Transverse colon (tissue), 4 donors: ENCODE data around the gene MYO7A.

Experiments
- CTCF ChIP-seq, 5 experiments: fragments of 200-600 bp in 3 of 5; fragments of 450-650 bp in 2 of 5; sonication (generic) in 3 of 5; IDR thresholded peaks; 1 replicate in 2 of 5; 2 replicates in 3 of 5; pipeline ENCODE4 v1.5.1; 2016 to 2017; ENCODE audit warnings: antibody characterized with exemption in 5 of 5, inconsistent platforms in 3 of 5, mild to moderate bottlenecking in 2 of 5, moderate library complexity in 1 of 5
- EP300 ChIP-seq: sonication (generic); formaldehyde crosslinking; IDR thresholded peaks from one replicate; pipeline ENCODE4 v1.6.1; 2017; ENCODE audit warnings: antibody characterized with exemption, low read depth
- POLR2A ChIP-seq: fragments of 450-650 bp; IDR thresholded peaks from one replicate; pipeline ENCODE4 v1.6.1; 2016; ENCODE audit warnings: antibody characterized with exemption, mild to moderate bottlenecking, moderate library complexity
- POLR2AphosphoS5 ChIP-seq, 3 donors: sonication (generic); formaldehyde crosslinking; IDR thresholded peaks; one replicate each; pipeline ENCODE4 v1.6.1; 2016; ENCODE audit warnings: antibody characterized with exemption in 3 of 3

- TF ChIP-seq POLR2A (no peak), CTCF (IDR thresholded peaks at IDR 0.05) (no peak), EP300 (no peak), POLR2AphosphoS5 (IDR thresholded peaks at IDR 0.05) (no peak)
Measured at GRCh38 chr11:77181799-77182541, 53.9 kb downstream of the MYO7A start.
